ENCODE measurements around the gene ATP8B1.
A peak's percentile ranks its signal among the peaks of the same experiment; 100 is the strongest.

ATP8B1 gene

DNA sequence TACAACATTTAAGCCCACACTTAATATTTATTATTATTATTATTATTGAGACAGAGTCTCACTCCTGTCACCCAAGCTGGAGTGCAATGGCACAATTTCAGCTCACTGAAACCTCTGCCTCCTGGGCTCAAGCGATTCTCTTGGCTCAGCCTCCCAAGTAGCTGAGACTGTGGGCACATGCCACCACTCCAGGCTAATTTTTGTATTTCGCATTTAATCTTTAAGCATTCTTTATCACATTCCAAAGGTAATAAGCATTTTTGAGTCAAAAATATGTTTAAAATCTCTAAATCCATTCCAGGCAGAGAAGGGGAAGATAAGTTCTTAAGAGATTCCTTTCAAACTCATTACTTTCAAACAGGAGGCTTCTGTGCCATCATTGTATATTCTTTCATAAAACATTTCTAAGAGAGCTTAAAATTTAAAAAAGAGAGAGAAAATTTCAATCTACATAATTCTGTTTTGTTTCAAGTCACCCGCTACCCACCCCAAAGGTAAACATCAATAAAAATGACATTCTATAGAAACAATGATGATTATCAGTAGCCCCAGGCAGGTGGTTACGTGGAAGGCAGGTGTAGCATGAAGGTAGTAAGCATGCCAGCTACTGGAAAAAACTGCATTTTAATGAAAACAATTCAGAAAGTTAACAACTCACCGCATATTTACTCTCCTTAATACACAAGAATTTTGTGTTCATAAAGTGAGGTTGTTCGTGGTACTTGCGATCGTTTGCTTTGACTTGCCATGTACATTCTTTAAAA, 97.1 kb downstream of the ATP8B1 start:
- Histone ChIP-seq H3K36me3 (replicated peaks) (peaks cover 5% of the 10 kb centered on the region), H3K4me3 (ENCODE audit: low read depth, low read length) (no peak overlapping the region), H3K27ac (no peak overlapping the region), H3K27me3 (replicated peaks) (no peaks in the 10 kb centered on the region)
- DNase-seq: no peak
- in situ Hi-C loops (cut with HindIII; ENCODE audit: low pct_ligation_motif_present, low sequenced_read_pairs): no loop called here
- TF ChIP-seq, protein P1, sequence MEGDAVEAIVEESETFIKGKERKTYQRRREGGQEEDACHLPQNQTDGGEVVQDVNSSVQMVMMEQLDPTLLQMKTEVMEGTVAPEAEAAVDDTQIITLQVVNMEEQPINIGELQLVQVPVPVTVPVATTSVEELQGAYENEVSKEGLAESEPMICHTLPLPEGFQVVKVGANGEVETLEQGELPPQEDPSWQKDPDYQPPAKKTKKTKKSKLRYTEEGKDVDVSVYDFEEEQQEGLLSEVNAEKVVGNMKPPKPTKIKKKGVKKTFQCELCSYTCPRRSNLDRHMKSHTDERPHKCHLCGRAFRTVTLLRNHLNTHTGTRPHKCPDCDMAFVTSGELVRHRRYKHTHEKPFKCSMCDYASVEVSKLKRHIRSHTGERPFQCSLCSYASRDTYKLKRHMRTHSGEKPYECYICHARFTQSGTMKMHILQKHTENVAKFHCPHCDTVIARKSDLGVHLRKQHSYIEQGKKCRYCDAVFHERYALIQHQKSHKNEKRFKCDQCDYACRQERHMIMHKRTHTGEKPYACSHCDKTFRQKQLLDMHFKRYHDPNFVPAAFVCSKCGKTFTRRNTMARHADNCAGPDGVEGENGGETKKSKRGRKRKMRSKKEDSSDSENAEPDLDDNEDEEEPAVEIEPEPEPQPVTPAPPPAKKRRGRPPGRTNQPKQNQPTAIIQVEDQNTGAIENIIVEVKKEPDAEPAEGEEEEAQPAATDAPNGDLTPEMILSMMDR (IDR thresholded peaks at IDR 0.05; ENCODE audit: low read depth, low read length, missing control alignments): no peak

DNA sequence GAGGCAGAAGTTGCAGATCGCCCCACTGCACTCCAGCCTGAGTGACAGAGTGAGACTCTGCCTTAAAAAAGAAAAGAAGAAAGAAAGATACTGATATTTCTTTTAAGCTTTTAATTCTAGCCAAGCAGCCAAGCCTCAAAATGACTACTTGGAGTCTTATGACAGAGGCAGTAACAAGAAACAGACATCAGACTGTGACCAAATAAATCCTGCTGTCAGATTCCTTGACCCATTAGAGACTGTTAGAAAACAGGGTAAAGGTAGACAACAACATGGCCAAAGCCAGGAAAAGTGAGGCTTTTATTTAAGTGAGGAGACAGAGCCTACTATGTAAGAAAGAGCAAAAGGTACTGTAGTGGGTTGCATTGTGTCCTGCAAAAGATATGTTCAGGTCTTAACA, 98.1 kb downstream of the ATP8B1 start:
- Histone ChIP-seq H3K36me3 (replicated peaks) (peaks cover 8% of the 10 kb centered on the region), H3K27ac (no peak overlapping the region), H3K4me3 (ENCODE audit: low read depth, low read length) (no peak overlapping the region), H3K27me3 (replicated peaks) (no peaks in the 10 kb centered on the region)
- in situ Hi-C loops (cut with HindIII; ENCODE audit: low pct_ligation_motif_present, low sequenced_read_pairs): no loop called here
- TF ChIP-seq, protein P1 (IDR thresholded peaks at IDR 0.05; ENCODE audit: low read depth, low read length, missing control alignments): no peak
- DNase-seq: no peak

DNA sequence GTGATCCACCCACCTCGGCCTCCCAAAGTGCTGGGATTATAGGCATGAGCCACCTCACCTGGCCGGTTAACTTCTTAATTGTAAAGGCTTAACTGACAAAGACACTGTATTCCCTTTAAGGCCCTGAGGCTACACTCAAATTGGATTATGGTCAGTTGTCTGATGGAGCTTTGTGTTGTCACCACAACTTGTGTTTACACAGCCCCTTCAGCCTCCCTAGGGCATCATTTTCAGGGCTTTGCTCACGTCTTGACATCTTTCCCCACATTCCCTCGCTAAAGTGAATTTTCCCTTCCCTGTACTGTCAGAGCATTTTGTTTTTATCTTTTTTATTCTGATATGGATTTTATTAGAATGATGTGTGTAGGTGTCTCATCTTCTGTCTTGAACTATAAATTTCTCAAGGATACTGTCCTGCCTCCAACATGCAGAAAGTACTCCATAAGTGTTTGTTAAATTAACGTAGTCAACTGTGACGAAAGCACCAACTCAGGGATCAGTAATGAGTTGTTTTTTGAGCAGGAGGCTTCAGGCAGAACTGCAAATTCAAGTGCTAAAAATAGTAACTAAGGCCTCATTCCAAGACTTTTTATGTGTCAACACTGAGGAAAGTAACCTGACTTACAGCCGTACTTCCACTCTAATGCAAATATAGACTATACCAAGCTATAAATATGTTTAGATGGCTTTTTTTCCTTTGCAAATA, 104.4 kb downstream of the ATP8B1 start:
- in situ Hi-C loops (cut with HindIII; ENCODE audit: low pct_ligation_motif_present, low sequenced_read_pairs): no loop called here
- no peak for DNase-seq
- TF ChIP-seq, protein P1 (IDR thresholded peaks at IDR 0.05; ENCODE audit: low read depth, low read length, missing control alignments): no peak
- peak overlapping the region; percentile 20 for H3K27ac ChIP-seq
- peaks cover 16% of the 10 kb centered on the region for H3K36me3 ChIP-seq (replicated peaks)
- H3K27me3 ChIP-seq (replicated peaks): no peaks in the 10 kb centered on the region
- no peak overlapping the region for H3K4me3 ChIP-seq (ENCODE audit: low read depth, low read length)

DNA sequence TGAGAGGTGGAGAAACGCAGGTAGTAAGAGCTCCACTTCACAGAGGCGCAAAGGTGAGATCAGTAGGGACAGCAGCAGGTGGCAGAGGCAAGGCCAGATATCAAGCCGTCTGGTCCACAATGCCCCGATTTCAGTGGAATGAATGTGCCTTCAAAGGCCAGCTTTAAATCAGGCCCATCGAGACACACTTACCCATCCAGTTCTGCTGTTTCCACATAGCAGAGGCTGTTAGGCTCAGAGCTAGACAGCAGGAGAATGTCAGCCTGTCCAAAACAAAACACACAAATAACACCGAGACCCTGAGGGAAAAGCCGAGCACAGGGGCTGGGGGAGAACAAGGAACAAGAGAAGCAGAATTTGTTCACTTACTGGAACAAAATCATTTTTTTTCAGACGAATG, 105.7 kb downstream of the ATP8B1 start:
- TF ChIP-seq, protein P1 (IDR thresholded peaks at IDR 0.05; ENCODE audit: low read depth, low read length, missing control alignments): no peak
- Histone ChIP-seq H3K27ac (no peak overlapping the region), H3K36me3 (replicated peaks) (peaks cover 16% of the 10 kb centered on the region), H3K4me3 (ENCODE audit: low read depth, low read length) (no peak overlapping the region), H3K27me3 (replicated peaks) (no peaks in the 10 kb centered on the region)
- DNase-seq: no peak
- in situ Hi-C loops (cut with HindIII; ENCODE audit: low pct_ligation_motif_present, low sequenced_read_pairs): no loop called here

DNA sequence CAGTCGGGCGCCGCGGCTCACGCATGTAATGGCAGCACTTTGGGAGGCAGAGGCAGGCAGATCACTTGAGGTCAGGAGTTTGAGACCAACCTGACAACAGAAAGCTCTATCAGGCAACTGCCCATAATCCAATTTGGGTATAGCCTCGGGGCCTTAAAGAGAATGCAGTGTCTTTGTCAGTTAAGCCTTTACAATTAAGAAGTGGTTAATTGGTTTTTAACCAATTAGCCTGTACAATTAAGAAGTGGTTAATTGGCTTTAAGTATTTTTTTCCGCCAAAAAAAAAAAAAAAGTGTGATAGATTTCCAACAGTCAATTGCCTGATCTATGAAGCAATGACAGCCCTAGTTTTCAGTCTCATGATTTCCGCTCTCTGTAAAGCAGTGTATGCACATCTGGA, 106.8 kb downstream of the ATP8B1 start:
- H3K27me3 ChIP-seq (replicated peaks): no peaks in the 10 kb centered on the region
- DNase-seq: no peak
- in situ Hi-C loops (cut with HindIII; ENCODE audit: low pct_ligation_motif_present, low sequenced_read_pairs): no loop called here
- H3K27ac ChIP-seq: no peak overlapping the region
- TF ChIP-seq, protein P1 (IDR thresholded peaks at IDR 0.05; ENCODE audit: low read depth, low read length, missing control alignments): no peak
- no peak overlapping the region for H3K4me3 ChIP-seq (ENCODE audit: low read depth, low read length)
- peaks cover 17% of the 10 kb centered on the region for H3K36me3 ChIP-seq (replicated peaks)

All from brain microvascular endothelial cell (primary cell).